HG03521 (cell line): ENCODE data around the gene MBIP.

Experiments
- ATAC-seq: cut with Tn5 transposase; IDR thresholded peaks from one replicate; pipeline ENCODE4 v1.9.1; 2021; ENCODE audit warnings: mild to moderate bottlenecking, moderate library complexity; ENCODE audit not compliant: unreplicated experiment

Gene MBIP

DNA sequence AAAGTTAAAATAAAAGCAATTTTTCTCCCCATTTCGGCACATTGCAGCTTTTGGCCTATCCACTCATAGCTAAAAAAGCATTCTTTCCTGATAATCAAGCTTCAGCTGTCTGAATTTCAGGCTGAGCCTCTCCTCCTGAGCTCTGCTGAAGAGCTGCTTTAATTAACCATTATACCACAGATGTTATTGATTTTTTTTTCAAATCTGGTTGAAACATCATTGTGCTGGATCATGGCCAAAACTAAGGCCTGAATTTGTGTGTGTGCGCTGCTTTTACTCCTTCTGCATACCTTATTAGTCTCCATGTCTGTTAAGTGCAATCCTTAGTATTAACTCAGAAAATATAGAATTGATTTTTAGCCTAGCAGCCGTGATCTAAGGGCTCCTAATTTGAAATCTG is 52.3 kb downstream of the MBIP start:
- no peak for ATAC-seq

DNA sequence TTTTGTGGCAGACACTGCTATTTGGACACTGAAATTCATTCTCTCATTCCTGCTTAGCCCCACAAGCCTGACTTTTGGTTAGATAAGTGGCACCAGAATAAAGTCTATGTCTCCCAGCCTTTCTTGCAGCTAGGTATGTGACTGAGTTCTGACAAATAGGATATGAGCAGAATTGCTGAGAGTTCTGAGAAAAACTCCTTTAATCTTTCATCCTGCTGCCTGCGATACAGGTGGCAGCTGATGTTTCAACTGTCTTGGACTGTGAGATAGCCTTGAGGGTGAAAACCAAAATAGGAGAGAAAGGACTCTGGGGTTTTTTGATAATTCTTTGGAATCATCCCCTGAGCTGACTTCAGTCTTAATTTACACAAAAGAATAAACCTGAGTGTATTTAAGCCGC is 55.8 kb downstream of the MBIP start:
- ATAC-seq, result no peak

DNA sequence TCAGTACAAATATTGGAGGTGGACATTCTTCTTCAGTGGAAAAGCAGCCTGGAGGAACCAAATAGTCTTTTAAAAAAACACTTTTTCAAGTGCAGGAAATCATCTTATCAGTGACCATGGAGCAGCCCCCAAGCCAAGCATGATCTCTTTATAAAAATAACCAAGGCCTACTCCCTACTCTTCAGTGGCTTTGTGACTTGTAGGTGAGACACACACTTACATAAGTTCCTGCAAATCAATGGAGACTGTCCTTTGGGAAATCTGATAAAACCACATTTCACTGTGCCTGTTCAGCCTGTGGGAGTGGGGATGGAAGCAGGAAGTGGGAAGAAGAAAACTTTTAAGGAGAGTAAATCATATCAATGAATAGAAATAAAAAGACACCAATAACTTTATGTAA is 56.3 kb downstream of the MBIP start:
- ATAC-seq, result no peak

DNA sequence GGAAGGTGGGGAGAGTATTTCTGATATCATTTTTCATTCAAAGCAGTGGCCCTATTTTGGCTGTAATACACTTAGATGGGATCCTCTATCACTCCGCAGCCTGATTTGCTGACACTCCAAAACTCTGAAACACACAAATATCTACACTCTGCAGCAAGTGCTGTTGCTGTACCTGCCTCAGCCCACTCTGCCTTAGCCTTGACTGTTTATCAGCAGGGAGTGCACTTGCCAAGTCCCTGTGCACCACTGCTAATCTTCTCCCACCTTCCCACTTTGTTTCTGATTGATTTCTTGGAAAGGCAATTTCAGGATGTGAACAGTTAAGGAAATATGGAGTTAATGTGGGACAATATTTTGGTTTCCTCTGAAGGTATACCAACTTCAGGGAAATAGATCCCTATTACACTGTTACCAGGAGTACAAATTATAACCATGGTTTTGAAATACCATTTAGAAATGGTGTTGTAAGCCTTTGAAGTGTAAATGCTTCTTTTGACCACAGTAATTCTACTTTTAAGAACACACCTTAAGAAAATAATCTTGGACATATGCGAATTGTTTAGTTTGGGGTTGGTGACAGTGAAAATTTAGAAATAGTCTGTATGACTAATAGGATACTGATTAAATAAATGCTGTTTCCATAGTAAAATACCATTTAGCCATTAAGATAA is 59.3 kb downstream of the MBIP start:
- ATAC-seq, result no peak

DNA sequence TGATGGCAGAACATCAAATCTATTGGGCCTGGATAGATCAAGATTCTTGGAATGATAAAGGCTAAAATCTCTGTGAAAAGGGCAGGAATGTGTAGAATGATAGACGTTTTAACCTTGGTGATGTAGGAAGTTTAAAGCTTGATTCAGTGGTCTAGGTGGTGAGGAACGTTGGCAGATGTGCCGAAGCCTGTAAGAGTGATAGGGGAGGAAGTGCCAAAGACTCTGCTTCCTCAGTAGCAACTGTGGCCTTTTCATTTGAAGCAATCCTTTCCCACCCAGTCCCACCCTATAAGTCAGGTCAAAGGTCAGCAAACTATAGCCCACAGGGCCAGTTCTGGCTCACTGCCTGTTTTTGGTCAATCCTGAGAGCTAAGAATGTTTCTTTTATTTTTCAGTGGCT is 62.2 kb downstream of the MBIP start:
- ATAC-seq, result no peak

DNA sequence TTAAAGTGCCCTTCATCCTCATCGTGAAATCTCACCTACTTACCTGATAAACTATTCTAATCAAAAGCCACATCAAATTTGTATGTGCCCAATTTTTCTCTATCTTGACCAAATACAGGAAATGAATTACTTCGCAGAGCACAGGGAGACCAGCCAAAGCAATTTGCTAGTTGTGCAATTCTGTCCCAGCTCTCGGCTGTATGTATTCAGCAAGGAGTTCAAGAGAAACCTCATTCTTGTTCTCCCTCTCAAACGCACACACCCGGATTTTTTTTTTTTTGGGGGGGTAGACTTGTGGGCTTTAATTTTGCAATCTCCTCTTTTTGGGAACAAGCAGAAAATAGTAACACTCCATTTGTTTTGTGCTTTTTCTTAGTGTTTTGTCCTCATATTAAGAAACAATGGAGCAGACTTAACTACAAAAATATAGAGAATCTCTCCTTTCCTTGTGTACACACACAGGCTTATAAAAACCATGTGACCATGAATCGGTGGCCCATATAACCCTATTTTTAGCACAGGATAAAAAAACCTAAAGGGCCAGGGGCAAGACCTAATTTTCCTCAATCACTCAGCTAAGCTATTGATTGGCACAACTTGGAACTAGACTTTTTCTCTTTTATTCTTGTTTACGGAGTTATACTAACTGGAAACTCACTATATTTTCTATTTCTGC is 64.2 kb downstream of the MBIP start:
- ATAC-seq, result no peak

DNA sequence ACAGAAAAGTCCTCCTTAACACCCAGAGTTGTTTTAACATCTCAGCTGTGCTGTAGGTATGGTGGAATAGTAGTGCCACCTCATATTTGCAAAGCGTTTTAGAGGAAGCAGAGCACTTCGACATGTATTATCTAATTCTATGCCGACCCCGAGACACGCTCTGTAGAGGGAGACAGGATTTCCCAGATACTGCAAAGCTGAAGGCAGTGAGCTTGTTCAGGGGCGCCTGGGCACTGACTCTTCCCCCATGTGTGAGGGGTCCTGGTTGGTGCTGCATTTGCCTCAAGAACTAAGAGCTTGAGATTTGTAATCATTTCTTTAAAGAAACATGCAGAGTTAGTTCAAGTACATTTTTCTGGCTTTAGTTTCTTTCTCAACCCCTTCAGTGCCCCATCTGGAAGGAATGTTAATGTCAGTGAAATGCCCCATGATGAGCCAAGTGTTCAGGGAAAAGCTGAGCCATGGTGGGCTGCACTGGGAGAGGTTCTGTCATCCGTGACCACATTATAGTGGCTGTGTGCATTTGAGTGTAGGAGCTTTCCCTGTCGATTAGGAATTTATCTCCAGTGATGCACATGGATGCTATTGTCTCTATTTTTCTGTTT is 66.3 kb downstream of the MBIP start:
- ATAC-seq, result no peak
